22Rv1 (cell line): ENCODE results near the gene NHLH2.

Source experiments
- ZFX ChIP-seq: fragments of 450-650 bp; IDR thresholded peaks from 2 replicates; pipeline ENCODE4 v1.6.1; 2017; ENCODE audit warnings: antibody characterized with exemption, borderline replicate concordance
- TF ChIP-seq, protein P1 (sequence below): fragments of 450-650 bp; IDR thresholded peaks from 2 replicates; pipeline ENCODE4 v1.5.1; 2017; ENCODE audit warnings: mild to moderate bottlenecking

DNA sequence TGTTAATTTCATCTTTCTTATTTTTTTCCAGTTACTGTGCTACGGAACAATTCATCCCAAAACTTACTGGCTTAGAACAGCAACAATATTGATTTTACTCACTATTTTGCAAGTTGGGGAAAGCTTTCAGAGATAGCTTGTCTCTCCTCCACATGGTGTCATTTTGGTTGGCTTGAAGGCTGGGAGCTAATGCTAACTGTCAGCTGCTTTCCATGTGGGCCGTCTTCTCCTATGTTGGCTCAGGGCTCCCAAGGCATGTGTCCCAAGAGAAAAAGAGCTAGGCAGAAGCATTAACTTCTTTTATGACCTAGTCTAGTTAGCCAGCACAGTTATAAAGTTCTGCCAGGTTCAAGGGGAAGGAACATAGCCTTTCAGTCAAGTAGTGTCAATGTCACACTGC, 38.5 kb downstream of the NHLH2 start:
- TF ChIP-seq, protein P1, sequence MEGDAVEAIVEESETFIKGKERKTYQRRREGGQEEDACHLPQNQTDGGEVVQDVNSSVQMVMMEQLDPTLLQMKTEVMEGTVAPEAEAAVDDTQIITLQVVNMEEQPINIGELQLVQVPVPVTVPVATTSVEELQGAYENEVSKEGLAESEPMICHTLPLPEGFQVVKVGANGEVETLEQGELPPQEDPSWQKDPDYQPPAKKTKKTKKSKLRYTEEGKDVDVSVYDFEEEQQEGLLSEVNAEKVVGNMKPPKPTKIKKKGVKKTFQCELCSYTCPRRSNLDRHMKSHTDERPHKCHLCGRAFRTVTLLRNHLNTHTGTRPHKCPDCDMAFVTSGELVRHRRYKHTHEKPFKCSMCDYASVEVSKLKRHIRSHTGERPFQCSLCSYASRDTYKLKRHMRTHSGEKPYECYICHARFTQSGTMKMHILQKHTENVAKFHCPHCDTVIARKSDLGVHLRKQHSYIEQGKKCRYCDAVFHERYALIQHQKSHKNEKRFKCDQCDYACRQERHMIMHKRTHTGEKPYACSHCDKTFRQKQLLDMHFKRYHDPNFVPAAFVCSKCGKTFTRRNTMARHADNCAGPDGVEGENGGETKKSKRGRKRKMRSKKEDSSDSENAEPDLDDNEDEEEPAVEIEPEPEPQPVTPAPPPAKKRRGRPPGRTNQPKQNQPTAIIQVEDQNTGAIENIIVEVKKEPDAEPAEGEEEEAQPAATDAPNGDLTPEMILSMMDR: no peak
- no peak for TF ChIP-seq ZFX
